Mucosa of rectum (tissue), 2 donors: ENCODE results near the gene CDH3.

Source experiments
- H3K27ac ChIP-seq, 2 donors: one replicate each; pipeline ENCODE4 v1.7.0; 2013; ENCODE audit warnings: inconsistent platforms in 2 of 2, low read depth in 2 of 2, low read length in 2 of 2
- H3K27me3 ChIP-seq, 2 donors: one replicate each; pipeline ENCODE4 v1.7.0; 2013; ENCODE audit warnings: low read length in 2 of 2; ENCODE audit not compliant: control insufficient read depth in 2 of 2, insufficient read depth in 2 of 2
- H3K36me3 ChIP-seq, 2 donors: one replicate each; pipeline ENCODE4 v1.7.0; 2013; ENCODE audit warnings: low read length in 2 of 2; ENCODE audit not compliant: control insufficient read depth in 2 of 2, insufficient read depth in 2 of 2
- H3K4me1 ChIP-seq, 2 donors: one replicate each; pipeline ENCODE4 v1.7.0; 2013; ENCODE audit warnings: low read length in 2 of 2, mild to moderate bottlenecking in 1 of 2; ENCODE audit not compliant: control insufficient read depth in 2 of 2, insufficient read depth in 2 of 2
- H3K4me3 ChIP-seq, 2 donors: one replicate each; pipeline ENCODE4 v1.7.0; 2013; ENCODE audit warnings: low read length in 2 of 2
- H3K9ac ChIP-seq, 2 donors: one replicate each; pipeline ENCODE4 v1.7.0; 2013; ENCODE audit warnings: low read length in 2 of 2, low read depth in 1 of 2, mild to moderate bottlenecking in 1 of 2
- H3K9me3 ChIP-seq, 2 donors: one replicate each; pipeline ENCODE4 v1.7.0; 2013; ENCODE audit warnings: low read length in 2 of 2; ENCODE audit not compliant: control insufficient read depth in 2 of 2
- donor health status: healthy.
- donor health status: Normal muscosa, but diverticular disease.

The CDH3 gene

GRCh38 chr16:68629351-68629910, 15.7 kb upstream of the CDH3 start:
- no peak overlapping the region for H3K9ac ChIP-seq
- H3K4me3 ChIP-seq = no peak overlapping the region
- H3K27ac ChIP-seq = no peak overlapping the region
- no peaks in the 10 kb centered on the region for H3K4me1 ChIP-seq
- no peaks in the 10 kb centered on the region for H3K36me3 ChIP-seq
- H3K9me3 ChIP-seq = no peaks in the 10 kb centered on the region
- no peaks in the 10 kb centered on the region for H3K27me3 ChIP-seq

DNA sequence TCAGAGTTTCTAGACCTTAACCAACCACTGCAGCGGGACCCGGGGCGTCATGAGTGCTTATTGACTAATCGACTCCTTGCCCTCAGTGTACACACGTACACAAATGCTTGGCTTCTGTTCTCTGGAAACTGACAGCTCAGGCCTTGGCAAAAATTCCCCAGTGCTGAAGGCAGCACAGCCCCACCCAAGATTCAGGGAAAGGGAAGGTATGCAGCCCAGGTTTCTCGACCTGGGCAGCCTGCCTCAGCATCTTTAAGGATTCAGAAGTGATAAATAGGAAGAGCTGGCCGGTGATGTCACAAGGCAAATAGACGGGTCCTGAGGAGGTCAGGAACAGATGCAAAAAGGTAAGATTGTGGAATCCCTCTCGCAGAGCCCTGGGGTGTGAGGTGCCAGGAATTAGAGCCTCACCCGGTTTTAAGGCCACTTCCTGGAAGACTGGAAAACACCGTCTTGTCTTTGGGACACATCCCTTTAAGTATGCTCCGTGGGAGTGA, 9.0 kb upstream of the CDH3 start:
- no peaks in the 10 kb centered on the region for H3K36me3 ChIP-seq
- H3K9me3 ChIP-seq = no peaks in the 10 kb centered on the region
- no peak overlapping the region for H3K4me3 ChIP-seq
- H3K9ac ChIP-seq = no peak overlapping the region
- no peaks in the 10 kb centered on the region for H3K27me3 ChIP-seq
- H3K4me1 ChIP-seq = peaks cover 0 to 4% of the 10 kb centered on the region in 2 donors
- no peak overlapping the region for H3K27ac ChIP-seq

DNA sequence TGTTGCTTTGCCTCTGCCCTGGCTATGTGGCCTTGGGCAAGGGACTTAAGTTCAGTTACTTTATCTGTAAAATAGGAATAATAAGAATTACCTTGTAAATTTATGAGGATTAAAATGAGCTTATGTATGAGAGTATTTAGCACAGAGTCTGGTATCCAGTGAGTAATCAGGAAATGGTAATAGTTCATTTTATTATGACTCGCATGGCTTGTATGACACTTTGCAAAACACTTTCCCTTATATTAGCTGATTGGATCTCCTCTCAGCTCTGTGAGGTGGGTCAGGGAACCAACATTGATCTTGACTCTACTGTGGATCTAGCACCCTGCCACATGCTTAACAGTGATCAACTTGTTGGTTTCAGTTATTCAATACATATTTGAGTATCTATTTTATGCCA, 8.3 kb upstream of the CDH3 start:
- H3K4me1 ChIP-seq = peaks cover 0 to 4% of the 10 kb centered on the region in 2 donors
- no peak overlapping the region for H3K27ac ChIP-seq
- H3K4me3 ChIP-seq = no peak overlapping the region
- no peaks in the 10 kb centered on the region for H3K36me3 ChIP-seq
- no peak overlapping the region for H3K9ac ChIP-seq
- H3K9me3 ChIP-seq = no peaks in the 10 kb centered on the region
- H3K27me3 ChIP-seq = no peaks in the 10 kb centered on the region

GRCh38 chr16:68640972-68641371, 4.1 kb upstream of the CDH3 start:
- no peak overlapping the region for H3K4me3 ChIP-seq
- H3K9ac ChIP-seq = no peak overlapping the region
- no peak overlapping the region for H3K27ac ChIP-seq
- peaks cover 14 to 15% of the 10 kb centered on the region in 2 donors for H3K4me1 ChIP-seq
- peaks cover 33 to 36% of the 10 kb centered on the region in 2 donors for H3K27me3 ChIP-seq
- no peaks in the 10 kb centered on the region for H3K9me3 ChIP-seq
- no peaks in the 10 kb centered on the region for H3K36me3 ChIP-seq

DNA sequence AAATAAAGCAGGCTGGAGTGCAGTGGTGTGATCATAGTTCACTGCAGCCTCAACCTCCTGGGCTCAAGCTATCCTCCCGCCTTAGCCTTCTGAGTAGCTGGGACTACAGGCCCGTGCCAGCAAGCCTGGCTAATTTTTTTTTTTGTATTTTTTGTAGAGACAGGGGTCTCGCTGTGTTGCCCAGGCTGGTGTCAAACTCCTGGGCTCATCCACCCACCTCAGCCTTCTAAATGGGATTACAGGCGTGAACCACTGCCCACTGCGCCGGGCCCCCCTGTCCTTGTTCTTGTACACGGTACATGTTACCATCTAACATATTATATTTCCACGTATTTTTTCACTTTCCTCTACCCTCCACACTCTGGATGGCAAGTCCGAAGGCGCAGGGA, 3.1 kb upstream of the CDH3 start:
- peaks cover 43 to 46% of the 10 kb centered on the region in 2 donors for H3K27me3 ChIP-seq
- H3K4me3 ChIP-seq = no peak overlapping the region
- no peak overlapping the region for H3K27ac ChIP-seq
- H3K4me1 ChIP-seq = peaks cover 13 to 16% of the 10 kb centered on the region in 2 donors
- H3K9me3 ChIP-seq = no peaks in the 10 kb centered on the region
- no peak overlapping the region for H3K9ac ChIP-seq
- H3K36me3 ChIP-seq = no peaks in the 10 kb centered on the region

DNA sequence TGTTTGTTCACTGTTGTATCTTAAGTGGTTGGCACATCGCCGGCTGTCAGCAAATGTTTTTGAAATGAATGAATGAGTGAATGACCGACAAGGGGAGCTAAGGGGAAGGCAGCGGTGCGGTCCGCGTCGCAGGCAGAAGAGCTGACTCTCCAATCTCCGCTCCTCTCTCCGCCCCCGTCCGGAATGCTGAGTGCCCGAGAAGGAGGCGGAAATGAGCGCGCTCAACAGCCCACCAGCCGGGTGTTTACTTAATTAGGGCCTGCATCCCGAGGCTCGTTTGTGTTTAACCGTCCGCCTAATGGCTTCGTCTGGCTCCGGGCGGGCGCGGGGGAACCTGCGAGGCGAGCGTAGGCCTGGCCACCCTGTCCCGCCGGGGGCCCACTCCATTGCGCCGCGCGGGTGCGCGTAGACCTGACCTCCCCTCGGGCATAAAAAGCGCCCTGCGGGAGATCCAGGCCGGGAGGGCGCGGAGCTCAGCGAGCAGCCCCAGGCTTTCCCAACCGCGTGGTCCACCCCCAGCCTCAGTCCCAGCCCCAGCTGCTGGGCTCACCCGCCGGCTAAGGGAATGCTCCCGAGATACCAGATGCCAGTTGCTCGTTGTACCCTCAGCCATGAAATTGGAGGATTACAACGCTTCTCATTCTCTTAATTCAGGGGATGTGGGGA, 2.5 kb upstream of the CDH3 start:
- Histone ChIP-seq H3K27me3 (peaks cover 48 to 52% of the 10 kb centered on the region in 2 donors), H3K9ac (no peak overlapping the region), H3K27ac (no peak overlapping the region), H3K36me3 (no peaks in the 10 kb centered on the region), H3K9me3 (no peaks in the 10 kb centered on the region), H3K4me3 (peak overlapping the region in 1 of 2 donors; percentile 31), H3K4me1 (peaks cover 13 to 16% of the 10 kb centered on the region in 2 donors)

DNA sequence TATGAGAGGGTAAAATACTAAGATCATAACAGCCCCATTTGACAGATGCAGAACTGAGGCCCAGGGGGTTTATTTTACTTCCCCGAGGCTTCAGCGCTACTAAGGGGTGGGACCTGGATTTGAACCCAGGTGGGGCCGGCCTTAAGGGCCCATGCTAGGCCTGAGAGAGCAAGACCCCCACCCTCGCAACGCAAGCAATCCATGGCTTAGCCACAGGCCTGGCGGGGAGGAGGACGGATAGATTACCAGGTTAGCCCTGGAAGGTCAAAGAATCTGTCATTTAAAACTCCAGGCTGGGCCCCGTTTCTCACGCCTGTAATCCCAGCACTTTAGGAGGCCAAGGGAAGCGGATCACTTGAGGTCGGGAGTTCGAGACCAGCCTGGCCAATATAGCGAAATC, 1.9 kb upstream of the CDH3 start:
- H3K9ac ChIP-seq = no peak overlapping the region
- H3K4me3 ChIP-seq = no peak overlapping the region
- no peaks in the 10 kb centered on the region for H3K36me3 ChIP-seq
- peaks cover 55 to 57% of the 10 kb centered on the region in 2 donors for H3K27me3 ChIP-seq
- H3K9me3 ChIP-seq = no peaks in the 10 kb centered on the region
- H3K27ac ChIP-seq = no peak overlapping the region
- peaks cover 13 to 16% of the 10 kb centered on the region in 2 donors for H3K4me1 ChIP-seq

- Histone ChIP-seq H3K27me3 (peaks cover 55 to 59% of the 10 kb centered on the region in 2 donors), H3K36me3 (no peaks in the 10 kb centered on the region)
Observed at GRCh38 chr16:68643847-68644246, 1.3 kb upstream of the CDH3 start.

GRCh38 chr16:68644296-68644695, 814 bp upstream of the CDH3 start:
- Histone ChIP-seq H3K27ac (no peak overlapping the region), H3K9ac (no peak overlapping the region), H3K4me3 (peak overlapping the region in 1 of 2 donors; percentile 50), H3K36me3 (no peaks in the 10 kb centered on the region), H3K27me3 (peaks cover 56 to 63% of the 10 kb centered on the region in 2 donors), H3K4me1 (peaks cover 13 to 16% of the 10 kb centered on the region in 2 donors), H3K9me3 (no peaks in the 10 kb centered on the region)

More at GRCh38 chr16:68643847-68644246, 1.3 kb upstream of the CDH3 start:
- Histone ChIP-seq H3K9ac (no peak overlapping the region), H3K4me3 (no peak overlapping the region), H3K27ac (no peak overlapping the region), H3K4me1 (peaks cover 13 to 16% of the 10 kb centered on the region in 2 donors), H3K9me3 (no peaks in the 10 kb centered on the region)

- peak overlapping the region in 1 of 2 donors; percentile 50 for H3K4me3 ChIP-seq
- no peaks in the 10 kb centered on the region for H3K9me3 ChIP-seq
- no peak overlapping the region for H3K27ac ChIP-seq
- H3K36me3 ChIP-seq = no peaks in the 10 kb centered on the region
- peaks cover 13 to 16% of the 10 kb centered on the region in 2 donors for H3K4me1 ChIP-seq
- peaks cover 56 to 63% of the 10 kb centered on the region in 2 donors for H3K27me3 ChIP-seq
- H3K9ac ChIP-seq = no peak overlapping the region
Observed at GRCh38 chr16:68645494-68646388, 631 bp downstream of the CDH3 start.
